GM18873 (cell line): ENCODE results near the gene TMEM53.

Source experiments
- ATAC-seq: cut with Tn5 transposase; IDR thresholded peaks from one replicate; pipeline ENCODE4 v1.9.1; 2021; ENCODE audit warnings: mild to moderate bottlenecking, moderate library complexity, moderate number of reproducible peaks; ENCODE audit not compliant: unreplicated experiment, low FRiP score

Gene TMEM53

DNA sequence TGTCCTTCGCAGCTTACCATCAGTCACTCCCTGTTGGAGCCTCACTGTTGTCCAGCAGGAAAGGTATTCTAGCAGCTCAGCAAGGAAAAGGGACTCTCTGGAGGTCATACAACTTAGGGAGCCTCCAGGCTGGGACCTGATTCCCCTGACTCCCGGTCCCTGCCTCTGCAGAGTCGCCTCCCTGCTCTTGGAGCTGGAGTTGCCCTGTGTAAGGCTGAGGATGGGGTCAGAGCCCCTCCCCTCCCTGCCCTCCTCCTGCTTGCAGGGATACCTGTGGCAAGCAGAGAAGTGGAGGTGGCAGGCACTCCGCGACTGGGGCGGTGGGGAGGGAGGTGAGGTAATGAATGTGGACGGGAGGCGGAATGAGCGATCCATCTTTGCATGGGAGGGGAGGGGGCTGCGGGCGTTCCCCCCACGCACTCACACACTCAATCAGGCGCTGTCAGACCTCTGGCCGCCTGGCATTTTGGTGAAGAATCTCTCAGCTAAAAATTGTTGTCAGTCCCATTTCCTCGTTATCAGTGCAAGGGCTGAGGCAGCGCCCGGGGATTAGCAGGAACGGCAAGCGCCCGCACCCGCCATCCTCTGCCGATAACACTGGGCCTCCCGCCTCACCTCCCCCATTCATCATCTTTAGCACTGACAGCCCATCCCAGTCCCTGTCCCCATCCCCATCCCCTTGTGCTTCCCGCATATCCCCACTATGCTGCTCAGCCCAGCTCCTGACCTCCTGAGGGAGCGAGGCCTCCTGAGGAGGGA is 64.3 kb downstream of the TMEM53 start:
- ATAC-seq, result no peak

DNA sequence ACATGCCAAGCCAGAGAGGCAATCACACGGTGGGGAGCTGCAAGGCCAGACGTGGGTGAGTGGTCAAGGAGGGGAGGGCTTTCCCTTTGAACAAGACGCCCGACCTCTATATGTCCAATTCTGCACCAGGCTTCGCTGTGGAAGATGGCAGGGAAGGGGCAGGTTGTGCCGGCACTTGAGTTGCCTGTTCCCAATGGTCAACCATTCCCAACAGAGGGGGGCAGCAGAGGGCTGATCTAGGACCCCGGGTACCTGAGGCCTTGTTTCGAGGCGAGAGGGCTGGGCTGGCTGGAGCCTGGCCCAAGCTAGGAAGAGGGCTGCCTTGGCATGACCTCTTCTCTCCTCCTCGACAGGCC is 64.9 kb downstream of the TMEM53 start:
- no peak for ATAC-seq

DNA sequence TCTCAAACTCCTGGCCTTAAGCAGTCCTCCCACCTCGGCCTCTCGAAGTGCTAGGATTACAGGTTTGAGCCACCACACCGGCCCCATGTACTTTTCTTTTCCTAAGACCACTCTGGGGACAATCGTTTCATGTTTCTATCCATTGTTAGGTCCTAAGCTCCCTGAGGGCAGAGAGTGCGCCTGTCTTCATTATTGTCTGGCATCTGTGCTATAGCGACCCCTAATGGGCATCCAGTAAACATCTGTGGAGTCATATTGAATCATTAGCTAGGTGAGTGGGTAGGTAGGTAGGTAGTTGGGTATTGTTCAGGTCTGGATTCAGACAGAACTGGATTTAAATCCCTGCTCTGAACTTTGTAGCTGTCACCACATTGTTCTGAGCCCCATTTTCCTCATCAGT is 66.1 kb downstream of the TMEM53 start:
- no peak for ATAC-seq

DNA sequence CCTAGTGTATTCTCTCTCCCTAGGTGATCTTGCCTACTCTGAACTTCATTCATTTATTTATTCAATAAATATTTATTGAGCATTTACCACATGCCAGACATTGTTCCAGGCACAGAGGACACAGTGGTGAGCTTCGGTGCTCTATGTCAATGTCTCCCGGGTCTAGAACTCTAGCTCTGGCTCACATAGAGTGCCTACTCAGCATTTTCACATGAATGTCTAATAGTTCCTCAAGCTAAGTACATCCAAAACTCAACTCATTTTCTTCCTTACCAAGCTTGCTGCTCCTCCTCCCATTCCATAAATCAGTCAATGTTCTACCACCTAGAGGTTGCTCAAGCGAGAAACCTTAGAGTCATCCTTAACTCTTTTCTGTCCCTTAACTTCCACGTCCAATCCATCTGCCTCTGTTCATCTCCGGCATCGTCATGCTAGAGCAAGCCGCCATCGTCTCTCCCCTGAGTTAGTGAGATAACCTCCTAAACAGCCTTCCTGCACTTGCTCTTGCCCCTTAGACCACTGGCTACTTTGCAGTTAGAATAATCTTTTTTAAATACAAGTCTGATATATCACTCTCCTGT is 67.5 kb downstream of the TMEM53 start:
- ATAC-seq, result no peak

DNA sequence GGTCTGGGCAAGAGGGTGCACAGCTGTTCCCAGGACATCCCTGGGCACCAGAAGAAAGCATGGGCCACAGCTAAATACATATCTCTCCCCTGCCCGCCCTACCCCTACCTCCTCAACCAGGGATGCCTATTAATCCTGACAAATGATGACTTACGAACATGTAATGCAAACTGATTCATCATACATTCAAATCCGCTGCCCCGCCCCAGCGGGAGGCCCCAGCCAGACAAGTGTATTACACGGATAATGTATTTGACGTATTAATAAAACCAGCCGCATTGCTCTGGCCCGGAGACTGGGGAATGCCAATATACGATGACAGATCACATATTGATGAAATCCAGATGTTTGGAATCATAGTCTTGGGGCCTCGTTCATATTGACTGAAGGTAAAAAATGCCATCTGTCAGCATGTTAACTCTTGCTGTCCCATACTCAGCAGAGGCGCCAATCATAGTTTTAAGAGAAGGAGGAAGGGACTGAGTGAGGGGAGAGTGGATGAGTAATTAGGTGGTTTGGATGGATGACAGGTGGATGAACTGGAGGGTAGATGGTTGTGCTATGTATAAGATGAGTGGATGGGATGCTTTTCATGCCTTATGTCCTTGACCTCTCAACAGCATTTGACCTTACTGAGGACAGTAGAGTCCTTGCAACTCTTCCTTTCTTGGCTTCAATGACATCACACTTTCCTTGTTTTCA is 68.2 kb downstream of the TMEM53 start:
- no peak for ATAC-seq

DNA sequence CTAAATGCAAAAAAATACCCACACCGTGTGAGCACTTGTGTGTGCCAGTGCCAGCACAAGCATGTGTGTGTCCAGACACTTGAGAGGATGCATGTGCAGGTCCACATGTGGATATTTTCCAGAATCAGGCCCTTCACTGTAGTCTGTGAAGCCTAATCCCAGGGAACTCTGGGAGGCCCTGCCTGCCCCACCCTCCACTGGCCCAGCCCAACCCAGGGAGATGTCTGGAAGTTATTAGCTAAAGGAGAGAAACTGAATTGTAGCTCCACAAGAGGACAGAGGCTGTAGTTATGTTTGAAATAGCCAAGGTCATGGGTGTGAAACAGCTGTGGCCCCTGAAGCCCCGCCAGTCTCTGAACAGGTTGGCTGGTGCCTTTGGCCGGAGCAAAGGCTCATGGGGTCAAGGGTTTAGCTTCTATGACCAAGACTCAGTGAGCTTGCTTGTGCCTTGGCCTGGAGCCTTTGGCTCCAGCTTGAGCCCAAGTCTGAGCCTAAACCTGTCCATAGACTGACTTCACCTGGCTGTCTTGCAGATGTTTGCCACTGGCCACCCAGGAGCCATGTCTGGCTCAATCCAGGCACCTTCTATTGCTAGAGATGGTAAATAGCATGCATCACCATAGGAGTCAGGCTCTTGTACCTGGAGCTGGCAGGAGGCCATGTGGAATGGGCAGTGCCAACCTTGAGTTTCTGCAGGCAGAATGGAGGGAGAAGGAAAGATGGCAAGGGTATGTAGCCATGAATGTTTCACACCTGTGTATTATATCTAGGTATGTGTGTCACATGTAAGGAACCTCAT is 69.9 kb downstream of the TMEM53 start:
- no peak for ATAC-seq

DNA sequence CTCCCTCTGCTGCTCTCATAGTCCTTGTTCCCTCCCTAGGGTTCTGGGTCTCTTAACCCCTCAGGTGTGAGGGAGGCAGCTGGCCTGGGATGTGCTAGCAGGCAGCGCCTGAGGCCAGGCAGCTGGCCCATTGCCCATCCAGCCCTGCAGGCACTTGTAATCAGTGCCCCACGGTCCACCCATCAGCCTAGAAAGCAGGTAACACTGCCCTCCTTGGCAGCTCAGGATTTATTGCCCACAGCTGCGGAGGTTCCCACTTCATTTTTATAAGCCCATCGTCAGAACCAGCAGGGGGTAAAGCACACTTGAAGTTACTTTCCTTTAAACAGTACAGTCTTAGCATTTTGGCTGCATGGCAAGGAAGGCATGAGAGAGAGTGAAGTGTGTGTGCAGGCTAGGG is 70.6 kb downstream of the TMEM53 start:
- ATAC-seq, result no peak
